B cell (primary cell): ENCODE data around the gene CYP17A1. TPM values are rescaled to one million over a fixed set of nuclear protein-coding genes. Genes with fewer than 3 reads are reported as not detected.

Experiments
- ATAC-seq: fragments of 200-7000 bp; cut with Tn5 transposase; one replicate; pipeline ENCODE4 v1.10.0; 2021; ENCODE audit warnings: low read depth, mild to moderate bottlenecking, moderate number of reproducible peaks, moderate library complexity
- CTCF ChIA-PET: fragments of 350-600 bp; sonication (Branson Sonifier 250); formaldehyde crosslinking; loops from one replicate; lab custom pipeline; 2021; ENCODE audit warnings: antibody characterized with exemption, inconsistent platforms; lab: Charles Lee
- POLR2A ChIA-PET: fragments of 350-600 bp; sonication (Branson Sonifier 250); formaldehyde crosslinking; loops from one replicate; lab custom pipeline; 2021; ENCODE audit warnings: antibody characterized with exemption; lab: Charles Lee
- DNase-seq: peaks from one replicate; pipeline ENCODE4 v3.0.0; 2013
- H2AFZ ChIP-seq: 2 replicates; pipeline ENCODE4 v1.6.1; 2012; ENCODE audit warnings: mild to moderate bottlenecking, low read depth, low read length; ENCODE audit not compliant: insufficient read depth, poor library complexity, severe bottlenecking
- H3K27ac ChIP-seq, 2 donors: 1 replicate in 1 of 2; 2 replicates in 1 of 2; pipeline ENCODE4 v1.5.1; 2012 to 2013; ENCODE audit warnings: low read length in 2 of 2, mild to moderate bottlenecking in 2 of 2, moderate library complexity in 1 of 2
- H3K27me3 ChIP-seq, 4 experiments: fragments of 200-600 bp in 1 of 4; sonication (generic) in 1 of 4; replicated peaks in 1 of 4; 1 replicate in 2 of 4; 2 replicates in 2 of 4; pipeline versions ENCODE4 v1.6.1 to v1.7.0; 2013 to 2016; ENCODE audit warnings: low read length in 3 of 4, mild to moderate bottlenecking in 2 of 4, mixed read lengths in 1 of 4, moderate library complexity in 1 of 4; ENCODE audit not compliant: insufficient read depth in 4 of 4, control insufficient read depth in 3 of 4; ENCODE audit errors: control extremely low read depth in 1 of 4
- H3K36me3 ChIP-seq, 2 experiments: replicated peaks in 1 of 2; 1 replicate in 1 of 2; 2 replicates in 1 of 2; pipeline versions ENCODE4 v1.6.1 to v1.7.1; 2013; ENCODE audit warnings: low read length in 1 of 2; ENCODE audit not compliant: insufficient read depth in 2 of 2, control insufficient read depth in 1 of 2; ENCODE audit errors: control extremely low read depth in 1 of 2, extremely low read depth in 1 of 2
- H3K4me1 ChIP-seq, 2 donors: fragments of 200-600 bp in 1 of 2; sonication (generic) in 1 of 2; 1 replicate in 1 of 2; 2 replicates in 1 of 2; pipeline versions ENCODE4 v1.5.1 to v1.6.1; 2013 to 2017; ENCODE audit warnings: low read length in 2 of 2; ENCODE audit not compliant: control insufficient read depth in 2 of 2, insufficient read depth in 2 of 2
- H3K4me2 ChIP-seq: replicated peaks from 2 replicates; pipeline ENCODE3; 2012; ENCODE audit warnings: mild to moderate bottlenecking, low read depth, low read length; ENCODE audit not compliant: poor library complexity, severe bottlenecking
- H3K4me3 ChIP-seq, 5 experiments: fragments of 200-600 bp in 1 of 5; sonication (generic) in 1 of 5; 1 replicate in 3 of 5; 2 replicates in 2 of 5; pipeline versions ENCODE4 v1.5.1 to v1.7.0; 2011 to 2016; ENCODE audit warnings: low read length in 4 of 5, mild to moderate bottlenecking in 4 of 5, low read depth in 2 of 5, control low read depth in 1 of 5, moderate library complexity in 1 of 5; ENCODE audit not compliant: insufficient read depth in 1 of 5; ENCODE audit errors: control extremely low read depth in 1 of 5, extremely low read depth in 1 of 5
- H3K79me2 ChIP-seq: fragments of 200-600 bp; sonication (generic); one replicate; pipeline ENCODE4 v1.6.0; 2016; ENCODE audit warnings: low read length; ENCODE audit not compliant: control insufficient read depth, insufficient read depth
- H3K9ac ChIP-seq: fragments of 200-600 bp; sonication (generic); 2 replicates; pipeline ENCODE4 v1.6.1; 2017; ENCODE audit warnings: mild to moderate bottlenecking, low read length, moderate library complexity
- H3K9me3 ChIP-seq, 3 donors: one replicate each; pipeline versions ENCODE4 v1.6.1 to v1.7.1; 2013; ENCODE audit warnings: low read length in 2 of 3; ENCODE audit not compliant: control insufficient read depth in 2 of 3, insufficient read depth in 1 of 3; ENCODE audit errors: control extremely low read depth in 1 of 3
- H4K20me1 ChIP-seq: 2 replicates; pipeline ENCODE4 v1.6.0; 2012; ENCODE audit warnings: mild to moderate bottlenecking, low read length; ENCODE audit not compliant: insufficient read depth, control insufficient read depth, poor library complexity, severe bottlenecking
- H3K27ac Mint-ChIP-seq: one replicate; pipeline ENCODE4 v1.8.0; 2021; ENCODE audit warnings: mixed read lengths
- H3K27me3 Mint-ChIP-seq: one replicate; pipeline ENCODE4 v1.8.0; 2021; ENCODE audit warnings: mixed read lengths
- H3K4me1 Mint-ChIP-seq: one replicate; pipeline ENCODE4 v1.8.0; 2021; ENCODE audit warnings: mixed read lengths
- H3K4me3 Mint-ChIP-seq: one replicate; pipeline ENCODE4 v1.8.0; 2021; ENCODE audit warnings: mixed read lengths
- H3K9me3 Mint-ChIP-seq: one replicate; pipeline ENCODE4 v1.8.0; 2022; ENCODE audit warnings: mixed read lengths; ENCODE audit not compliant: insufficient read depth
- EZH2 ChIP-seq: IDR thresholded peaks from 2 replicates; pipeline ENCODE4 v1.6.1; 2012; ENCODE audit warnings: borderline replicate concordance, low read depth, mild to moderate bottlenecking, moderate library complexity, low read length; ENCODE audit not compliant: insufficient read depth, poor library complexity, severe bottlenecking
- WGBS: methylation state at CpG from one replicate; pipeline ENCODE4 v1.1.5; 2013; ENCODE audit warnings: missing lambda C conversion rate; ENCODE audit not compliant: insufficient coverage; 5-methylcytosine and 5-hydroxymethylcytosine counted together
- intact Hi-C: fragments of 100-400 bp; cut with micrococcal nuclease; formaldehyde crosslinking; loops from one replicate; pipeline ENCODE4 v1.10.0; 2022
- polyA plus RNA-seq: library from polyadenylated mRNA; depleted of rRNA; stranded (reverse); fragments of >200 nt; gene quantifications from 2 replicates; pipeline ENCODE4 v1.2.3, GENCODE V29; 2012
- total RNA-seq, 2 donors: library from RNA; stranded (reverse); fragments of 120-200 nt in 1 of 2; gene quantifications; 1 replicate in 1 of 2; 2 replicates in 1 of 2; pipeline versions ENCODE4 v1.2.3 to v1.2.4, GENCODE V29; 2013 to 2022
- TF ChIP-seq, protein P1 (sequence below): fragments of 200-600 bp; IDR thresholded peaks from one replicate; pipeline ENCODE4 v1.8.0; 2022; ENCODE audit warnings: antibody characterized with exemption, mild to moderate bottlenecking

Gene CYP17A1
- total and polyA plus RNA-seq, 2 donors (not counting 1 experiment from before 2014, with no cell fraction given): not detected

GRCh38 chr10:102868911-102869257 lies 31.7 kb upstream of the CYP17A1 start:
- H3K4me1 Mint-ChIP-seq: peaks cover 16% of the 10 kb centered on the region
- ChIA-PET POLR2A (interaction anchor here (0.8 kb wide), 1 partner anchor 49 kb away, joined by 3 read pairs; the partner anchor contains the start of gene CNNM2), CTCF (interaction anchor here (1.0 kb wide), 1 partner anchor 49 kb away, joined by 3 read pairs; the partner anchor contains the start of gene CNNM2)
- H3K36me3 ChIP-seq: peaks cover 5% of the 10 kb centered on the region in 2 experiments
- peaks cover 7 to 11% of the 10 kb centered on the region in 2 donors for H3K4me1 ChIP-seq
- peak overlapping the region; percentile 37 for H3K9ac ChIP-seq
- TF ChIP-seq EZH2: no peak
- TF ChIP-seq, protein P1, sequence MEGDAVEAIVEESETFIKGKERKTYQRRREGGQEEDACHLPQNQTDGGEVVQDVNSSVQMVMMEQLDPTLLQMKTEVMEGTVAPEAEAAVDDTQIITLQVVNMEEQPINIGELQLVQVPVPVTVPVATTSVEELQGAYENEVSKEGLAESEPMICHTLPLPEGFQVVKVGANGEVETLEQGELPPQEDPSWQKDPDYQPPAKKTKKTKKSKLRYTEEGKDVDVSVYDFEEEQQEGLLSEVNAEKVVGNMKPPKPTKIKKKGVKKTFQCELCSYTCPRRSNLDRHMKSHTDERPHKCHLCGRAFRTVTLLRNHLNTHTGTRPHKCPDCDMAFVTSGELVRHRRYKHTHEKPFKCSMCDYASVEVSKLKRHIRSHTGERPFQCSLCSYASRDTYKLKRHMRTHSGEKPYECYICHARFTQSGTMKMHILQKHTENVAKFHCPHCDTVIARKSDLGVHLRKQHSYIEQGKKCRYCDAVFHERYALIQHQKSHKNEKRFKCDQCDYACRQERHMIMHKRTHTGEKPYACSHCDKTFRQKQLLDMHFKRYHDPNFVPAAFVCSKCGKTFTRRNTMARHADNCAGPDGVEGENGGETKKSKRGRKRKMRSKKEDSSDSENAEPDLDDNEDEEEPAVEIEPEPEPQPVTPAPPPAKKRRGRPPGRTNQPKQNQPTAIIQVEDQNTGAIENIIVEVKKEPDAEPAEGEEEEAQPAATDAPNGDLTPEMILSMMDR: no peak
- intact Hi-C loops: no loop called here
- no peaks in the 10 kb centered on the region for H3K9me3 ChIP-seq
- ATAC-seq (no peak), DNase-seq (no peak)
- peaks cover 33% of the 10 kb centered on the region for H3K27me3 Mint-ChIP-seq
- WGBS: 63% methylated on average over 3 of the region's 5 CpGs
- H3K27me3 ChIP-seq: peaks cover 0 to 13% (median 5%) of the 10 kb centered on the region in 4 experiments
- H3K4me3 ChIP-seq: no peak overlapping the region
- no peak overlapping the region for H2AFZ ChIP-seq
- no peaks in the 10 kb centered on the region for H3K9me3 Mint-ChIP-seq
- no peaks in the 10 kb centered on the region for H3K79me2 ChIP-seq
- no peak overlapping the region for H3K27ac Mint-ChIP-seq
- peak overlapping the region; percentile 75 for H3K4me3 Mint-ChIP-seq
- H3K27ac ChIP-seq: no peak overlapping the region
- no peaks in the 10 kb centered on the region for H4K20me1 ChIP-seq
- peak overlapping the region; percentile 59 for H3K4me2 ChIP-seq

DNA sequence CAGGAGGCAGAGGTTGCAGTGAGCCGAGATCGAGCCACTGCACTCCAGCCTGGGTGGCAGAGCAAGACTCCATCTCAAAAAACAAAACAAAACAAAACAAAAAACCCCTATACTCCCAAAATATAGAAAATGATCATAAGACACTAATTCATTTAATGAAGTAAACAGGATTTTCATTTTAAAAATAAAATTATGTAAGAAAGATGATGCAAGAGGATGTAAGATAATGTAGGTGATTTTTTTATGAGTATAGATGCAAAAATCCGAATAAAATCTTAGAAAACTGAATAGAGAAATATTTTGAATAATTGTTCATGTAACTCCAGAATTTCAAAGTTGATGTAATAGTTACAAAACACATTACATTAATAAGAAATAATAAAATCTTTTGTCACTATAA lies 28.4 kb upstream of the CYP17A1 start:
- Histone ChIP-seq H3K27me3 (peaks cover 0 to 11% (median 4%) of the 10 kb centered on the region in 4 experiments), H3K79me2 (no peaks in the 10 kb centered on the region), H3K4me3 (no peak overlapping the region), H3K9me3 (no peaks in the 10 kb centered on the region), H3K9ac (no peak overlapping the region), H2AFZ (no peak overlapping the region), H3K4me1 (peaks cover 7 to 11% of the 10 kb centered on the region in 2 donors), H3K4me2 (no peak overlapping the region), H3K36me3 (peaks cover 7 to 21% of the 10 kb centered on the region in 2 experiments), H4K20me1 (no peaks in the 10 kb centered on the region), H3K27ac (no peak overlapping the region)
- TF ChIP-seq, protein P1: no peak
- no peak for TF ChIP-seq EZH2
- ChIA-PET POLR2A (no interaction called here), CTCF (interaction anchor here (0.8 kb wide), 1 partner anchor 30 kb away, joined by 3 read pairs; no protein-coding TSS in a partner anchor)
- Mint-ChIP-seq H3K4me1 (peaks cover 15% of the 10 kb centered on the region), H3K4me3 (no peak overlapping the region), H3K27ac (no peak overlapping the region), H3K27me3 (peaks cover 20% of the 10 kb centered on the region), H3K9me3 (no peaks in the 10 kb centered on the region)
- intact Hi-C loops: no loop called here
- no peak for DNase-seq
- no peak for ATAC-seq
- no CpG with 5 or more reads among the region's 3 CpGs for WGBS
